Endodermal cell (in vitro differentiated cells): Measurements from ENCODE around the gene SLC18B1. TPM values are rescaled to one million over a fixed set of nuclear protein-coding genes. Genes with fewer than 3 reads are reported as not detected.

Experiments
- DNase-seq: peaks from one replicate; pipeline ENCODE4 v3.0.0-alpha.2; 2017
- H3K27ac ChIP-seq: 2 replicates; pipeline ENCODE4 v1.5.1; 2013; ENCODE audit warnings: mild to moderate bottlenecking, low read depth, low read length, moderate library complexity
- H3K27me3 ChIP-seq: 2 replicates; pipeline ENCODE4 v1.6.1; 2013; ENCODE audit warnings: mild to moderate bottlenecking, low read length, moderate library complexity; ENCODE audit not compliant: insufficient read depth, control insufficient read depth, poor library complexity, severe bottlenecking
- H3K36me3 ChIP-seq: 2 replicates; pipeline ENCODE4 v1.7.0; 2013; ENCODE audit warnings: mild to moderate bottlenecking, low read length, moderate library complexity; ENCODE audit not compliant: control insufficient read depth, insufficient read depth
- H3K4me1 ChIP-seq: one replicate; pipeline ENCODE4 v1.7.0; 2013; ENCODE audit warnings: low read length; ENCODE audit not compliant: control insufficient read depth, insufficient read depth
- H3K4me3 ChIP-seq: 2 replicates; pipeline ENCODE4 v1.5.1; 2013; ENCODE audit warnings: mild to moderate bottlenecking, low read length, moderate library complexity
- H3K9ac ChIP-seq: 2 replicates; pipeline ENCODE4 v1.6.1; 2013; ENCODE audit warnings: mild to moderate bottlenecking, low read length, moderate library complexity; ENCODE audit not compliant: poor library complexity, severe bottlenecking; ENCODE audit errors: extremely low read depth
- H3K9me3 ChIP-seq: 2 replicates; pipeline ENCODE4 v1.6.1; 2013; ENCODE audit warnings: mild to moderate bottlenecking, low read length, moderate library complexity; ENCODE audit not compliant: control insufficient read depth
- H3K27ac Mint-ChIP-seq: 2 replicates; pipeline ENCODE4 v1.8.0; 2020; ENCODE audit warnings: mixed read lengths
- H3K27me3 Mint-ChIP-seq: 2 replicates; pipeline ENCODE4 v1.8.0; 2021; ENCODE audit warnings: mild to moderate bottlenecking, mixed read lengths; ENCODE audit not compliant: insufficient read depth
- H3K36me3 Mint-ChIP-seq: 2 replicates; pipeline ENCODE4 v1.8.0; 2020; ENCODE audit warnings: low read depth, mixed read lengths
- H3K4me1 Mint-ChIP-seq: 2 replicates; pipeline ENCODE4 v1.8.0; 2020; ENCODE audit warnings: mixed read lengths
- H3K4me3 Mint-ChIP-seq: 2 replicates; pipeline ENCODE4 v1.8.0; 2020; ENCODE audit warnings: mild to moderate bottlenecking, moderate library complexity, mixed read lengths
- H3K9me3 Mint-ChIP-seq: 2 replicates; pipeline ENCODE4 v1.8.0; 2020; ENCODE audit warnings: mild to moderate bottlenecking, mixed read lengths
- CTCF ChIP-seq: fragments of 200-600 bp; sonication (generic); conservative IDR thresholded peaks from 2 replicates; pipeline ENCODE4 v1.5.0; 2021; ENCODE audit warnings: antibody characterized with exemption, mild to moderate bottlenecking
- WGBS, 2 experiments: methylation state at CpG; one replicate each; pipeline versions ENCODE4 v1.1.5 to v1.1.7; 2013; ENCODE audit warnings: missing lambda C conversion rate in 2 of 2, mixed read lengths in 1 of 2; ENCODE audit not compliant: insufficient coverage in 1 of 2, insufficient read length in 1 of 2; 5-methylcytosine and 5-hydroxymethylcytosine counted together
- long read RNA-seq, 4 experiments: library from polyadenylated mRNA in 2 of 4; library from RNA in 1 of 4; library from capped mRNA in 1 of 4; stranded (forward) in 3 of 4; unstranded in 1 of 4; transcript quantifications; one replicate each; pipeline ENCODE4 v2.0.0, GENCODE V29; 2020 to 2021; ENCODE audit warnings: inconsistent platforms in 1 of 4
- polyA plus RNA-seq, 2 experiments: library from polyadenylated mRNA; stranded (reverse); fragments of 50-300 nt; gene quantifications; one replicate each; pipeline ENCODE4 v1.2.3, GENCODE V29; 2013
- total RNA-seq, 2 donors: library from RNA; stranded (reverse); fragmentation: NEBNext Ultra II Directional in 1 of 2; extraction: Animal tissue kit (Norgen Biotek cat#: 25700) in 1 of 2; gene quantifications; 2 replicates in 1 of 2; 3 replicates in 1 of 2; pipeline ENCODE4 v1.2.1, GENCODE V29; 2021

SLC18B1 gene
- total RNA-seq = 10 to 100 TPM; 10.9 to 15.3 TPM
- polyA plus RNA-seq (2013, experiment 1 of 2) = 16.0 TPM
- 14.4 TPM for polyA plus RNA-seq (2013, experiment 2 of 2)
- long read RNA-seq, experiment 1, partial matches to known transcripts = 2 of 5 reads
- long read RNA-seq, experiment 1, other reads (novel, unspliced or antisense) = 1 of 5 reads
- long read RNA-seq, experiment 2, transcript SLC18B1-201 (14 exons, 2,368 nt) = major isoform, 26 of 40 reads
- long read RNA-seq, experiment 2, partial matches to known transcripts = 2 of 40 reads
- long read RNA-seq, experiment 2, other reads (novel, unspliced or antisense) = 12 of 40 reads
- long read RNA-seq, experiment 3, transcript SLC18B1-201 (14 exons, 2,368 nt) = major isoform, 58 of 84 reads
- long read RNA-seq, experiment 3, partial matches to known transcripts = 1 of 84 reads
- long read RNA-seq, experiment 3, other reads (novel, unspliced or antisense) = 25 of 84 reads
- long read RNA-seq, experiment 4, transcript SLC18B1-201 (14 exons, 2,368 nt) = major isoform, 16 of 19 reads
- long read RNA-seq, experiment 4, partial matches to known transcripts = 3 of 19 reads
- long read RNA-seq, experiment 4, other reads (novel, unspliced or antisense) = 0 of 19 reads

- Mint-ChIP-seq H3K9me3 (no peaks in the 10 kb centered on the region), H3K4me3 (peak within 1 kb of the TSS; percentile 66), H3K4me1 (peaks cover 2% of the 10 kb centered on the region), H3K36me3 (peaks cover 4% of the 10 kb centered on the region), H3K27me3 (no peaks in the 10 kb centered on the region), H3K27ac (peak within 1 kb of the TSS; percentile 56)
- no peaks in the 10 kb centered on the region for H3K36me3 ChIP-seq
- H3K4me1 ChIP-seq = no peaks in the 10 kb centered on the region
- no peaks in the 10 kb centered on the region for H3K9me3 ChIP-seq
- TF ChIP-seq CTCF = no peak
- peak within 1 kb of the TSS; percentile 49 for H3K9ac ChIP-seq
- H3K27ac ChIP-seq = no peak within 1 kb of the TSS
- peak within 1 kb of the TSS; percentile 83 for H3K4me3 ChIP-seq
- H3K27me3 ChIP-seq = no peaks in the 10 kb centered on the region
- WGBS, 2 experiments = 2 to 6% methylated on average over 16 to 39 of the region's 41 CpGs
- peak; percentile 87 for DNase-seq
These were observed at the start of gene SLC18B1 for GRCh38 chr6:132797951-132798868. SLC18B1 (minus strand) TSS chr6:132798637; CDS start chr6:132798456, 181 bp downstream.

GRCh38 chr6:132843316-132844035, 45.0 kb upstream of the SLC18B1 start:
- no peak overlapping the region for H3K9ac ChIP-seq
- Mint-ChIP-seq H3K36me3 (no peaks in the 10 kb centered on the region), H3K4me3 (no peak overlapping the region), H3K27me3 (no peaks in the 10 kb centered on the region), H3K4me1 (peaks cover 3% of the 10 kb centered on the region), H3K27ac (no peak overlapping the region), H3K9me3 (no peaks in the 10 kb centered on the region)
- no peak for DNase-seq
- H3K4me1 ChIP-seq = no peaks in the 10 kb centered on the region
- H3K27ac ChIP-seq = peak overlapping the region; percentile 47
- no peaks in the 10 kb centered on the region for H3K36me3 ChIP-seq
- TF ChIP-seq CTCF = no peak
- 69 to 90% methylated on average over 5 to 8 of the region's 8 CpGs for WGBS, 2 experiments
- H3K9me3 ChIP-seq = no peaks in the 10 kb centered on the region
- H3K27me3 ChIP-seq = no peaks in the 10 kb centered on the region
- H3K4me3 ChIP-seq = no peak overlapping the region

GRCh38 chr6:132841966-132842365, 43.5 kb upstream of the SLC18B1 start:
- no peaks in the 10 kb centered on the region for H3K9me3 ChIP-seq
- Mint-ChIP-seq H3K27me3 (no peaks in the 10 kb centered on the region), H3K4me1 (peaks cover 3% of the 10 kb centered on the region), H3K27ac (no peak overlapping the region), H3K9me3 (no peaks in the 10 kb centered on the region), H3K4me3 (no peak overlapping the region), H3K36me3 (no peaks in the 10 kb centered on the region)
- TF ChIP-seq CTCF = no peak
- no peak for DNase-seq
- no peaks in the 10 kb centered on the region for H3K4me1 ChIP-seq
- no peak overlapping the region for H3K27ac ChIP-seq
- no peak overlapping the region for H3K4me3 ChIP-seq
- no peaks in the 10 kb centered on the region for H3K36me3 ChIP-seq
- H3K9ac ChIP-seq = no peak overlapping the region
- no peaks in the 10 kb centered on the region for H3K27me3 ChIP-seq
- 89 to 91% methylated on average over 1 of the region's 1 CpG for WGBS, 2 experiments
